ENCODE measurements around the gene TSPAN9. TPM values are rescaled to one million over a fixed set of nuclear protein-coding genes. Genes with fewer than 3 reads are reported as not detected.

Gene TSPAN9
- polyA plus RNA-seq, 2 of the 4 experiments (the other 2 are of a cell fraction), result 12.4 to 16.1 TPM

DNA sequence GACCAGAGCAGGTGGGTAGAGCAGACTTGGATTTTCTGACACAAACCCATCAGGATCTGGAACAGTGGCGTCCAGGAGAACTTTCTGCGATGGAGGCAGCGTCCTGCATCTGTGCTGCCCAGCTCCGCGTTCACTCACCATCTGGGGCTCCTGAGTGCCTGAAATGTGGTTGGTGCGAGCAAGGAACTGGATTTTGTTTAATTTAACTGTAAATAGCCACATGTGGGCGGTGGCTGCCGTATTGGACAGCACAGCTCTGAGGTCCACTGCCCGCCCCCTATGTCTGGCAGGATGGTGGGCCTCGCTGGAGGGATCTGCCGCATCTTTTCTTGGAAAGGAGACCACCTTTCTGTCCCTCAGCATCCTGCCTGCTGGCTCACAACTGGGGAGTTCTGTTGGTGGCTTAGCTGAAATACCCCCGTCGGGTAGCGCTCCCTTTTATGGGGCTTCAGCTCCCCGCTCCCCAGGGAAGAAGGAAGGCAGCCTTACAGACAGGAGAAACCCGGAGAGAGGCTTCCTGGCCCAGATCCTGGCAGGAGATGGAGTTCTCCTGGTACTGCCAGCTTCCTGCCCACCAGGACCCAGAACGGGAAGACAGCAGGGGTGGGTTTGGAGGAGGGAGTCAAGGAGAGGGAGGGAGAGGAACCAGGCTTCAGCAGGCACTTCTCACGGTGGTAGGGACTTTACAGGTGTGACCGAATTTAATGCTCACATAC is 228.9 kb downstream of the TSPAN9 start:
- 73% methylated on average over 18 of the region's 19 CpGs for WGBS (ENCODE audit: missing lambda C conversion rate)
- no peak for TF ChIP-seq KDM5A (IDR thresholded peaks at IDR 0.05)
- TF ChIP-seq NFE2L2 (conservative IDR thresholded peaks at IDR 0.05; ENCODE audit: low read length), result no peak
- TF ChIP-seq, protein P1, sequence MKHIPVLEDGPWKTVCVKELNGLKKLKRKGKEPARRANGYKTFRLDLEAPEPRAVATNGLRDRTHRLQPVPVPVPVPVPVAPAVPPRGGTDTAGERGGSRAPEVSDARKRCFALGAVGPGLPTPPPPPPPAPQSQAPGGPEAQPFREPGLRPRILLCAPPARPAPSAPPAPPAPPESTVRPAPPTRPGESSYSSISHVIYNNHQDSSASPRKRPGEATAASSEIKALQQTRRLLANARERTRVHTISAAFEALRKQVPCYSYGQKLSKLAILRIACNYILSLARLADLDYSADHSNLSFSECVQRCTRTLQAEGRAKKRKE (CRISPR knock-in tag; IDR thresholded peaks at IDR 0.05; ENCODE audit: low read depth), result no peak
- no peak for TF ChIP-seq CEBPB (IDR thresholded peaks at IDR 0.05)
- no peak for TF ChIP-seq RARB (CRISPR knock-in tag; IDR thresholded peaks at IDR 0.05)
- TF ChIP-seq, protein P2, sequence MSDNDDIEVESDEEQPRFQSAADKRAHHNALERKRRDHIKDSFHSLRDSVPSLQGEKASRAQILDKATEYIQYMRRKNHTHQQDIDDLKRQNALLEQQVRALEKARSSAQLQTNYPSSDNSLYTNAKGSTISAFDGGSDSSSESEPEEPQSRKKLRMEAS (IDR thresholded peaks at IDR 0.05), result no peak
- TF ChIP-seq MYC (IDR thresholded peaks at IDR 0.05; ENCODE audit: borderline replicate concordance, low read length), result no peak
- TF ChIP-seq NR3C1 (IDR thresholded peaks at IDR 0.05), result no peak
- Histone ChIP-seq H3K4me2 (no peak overlapping the region), H3K4me1 (0 out of 3 replicates have a peak, but pooled peaks cover 3% of the 10 kb centered on the region), H3K4me3 (no peak overlapping the region), H3K9me3 (no peaks in the 10 kb centered on the region), H3K27ac (no peak overlapping the region)
- ATAC-seq, result no peak
- no peak for DNase-seq (ENCODE audit: low read depth in 1 of 2, low spot score in 1 of 2)
- FAIRE-seq, result no peak
- ChIA-PET POLR2A (no interaction called here), CTCF (interaction anchor here (0.7 to 2.1 kb wide), 4 partner anchors 10 to 498 kb away, joined by 3 to 11 read pairs (median 4); no protein-coding TSS in a partner anchor)

DNA sequence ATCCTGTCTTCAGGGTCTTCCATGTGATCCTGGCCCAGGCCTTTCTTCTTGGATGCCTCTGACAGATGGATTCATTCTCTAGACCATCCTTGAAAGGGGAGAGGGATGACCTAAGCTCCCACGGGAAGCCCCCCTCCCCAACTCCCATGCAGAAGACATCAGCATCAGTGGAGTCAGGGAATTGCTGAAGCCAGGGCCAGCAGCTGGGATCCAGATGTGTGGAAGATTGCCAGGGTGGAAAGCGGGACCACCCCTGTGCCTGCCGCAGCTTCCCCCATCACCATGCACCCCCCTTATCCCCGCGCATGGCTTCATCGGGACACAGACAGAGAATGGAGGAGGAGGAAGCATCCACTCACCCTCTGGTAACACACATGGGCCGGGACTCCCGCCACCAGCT is 230.2 kb downstream of the TSPAN9 start:
- POLR2A ChIA-PET, result no interaction called here
- FAIRE-seq (no peak), DNase-seq (ENCODE audit: low read depth in 1 of 2, low spot score in 1 of 2) (no peak), ATAC-seq (no peak)
- Histone ChIP-seq H3K9me3 (no peaks in the 10 kb centered on the region), H3K4me2 (no peak overlapping the region), H3K4me3 (no peak overlapping the region), H3K4me1 (0 out of 3 replicates have a peak, but pooled peaks cover 3% of the 10 kb centered on the region), H3K27ac (no peak overlapping the region)
- CTCF ChIA-PET, result interaction anchor here (0.8 to 11.2 kb wide), 5 partner anchors 8 to 496 kb away, joined by 3 to 147 read pairs (median 5); no protein-coding TSS in a partner anchor
- WGBS (ENCODE audit: missing lambda C conversion rate), result 59% methylated on average over 8 of the region's 8 CpGs
- no peak for TF ChIP-seq FOXS1 (CRISPR knock-in tag; IDR thresholded peaks at IDR 0.05)
- no peak for TF ChIP-seq HEYL (CRISPR knock-in tag; IDR thresholded peaks at IDR 0.05)
- TF ChIP-seq HOXB13 (CRISPR knock-in tag; IDR thresholded peaks at IDR 0.05; ENCODE audit: low read depth), result no peak
- no peak for TF ChIP-seq FOSB (CRISPR knock-in tag; IDR thresholded peaks at IDR 0.05)
- no peak for TF ChIP-seq GATA3 (IDR thresholded peaks at IDR 0.05; ENCODE audit: borderline replicate concordance)
- no peak for TF ChIP-seq TP53 (CRISPR knock-in tag; IDR thresholded peaks at IDR 0.05)
- TF ChIP-seq RFX5 (IDR thresholded peaks at IDR 0.05), result no peak
- no peak for TF ChIP-seq NPAS2 (CRISPR knock-in tag; IDR thresholded peaks at IDR 0.05; ENCODE audit: borderline replicate concordance)

GRCh38 chr12:3308063-3308462 is 230.9 kb downstream of the TSPAN9 start:
- DNase-seq (ENCODE audit: low read depth in 1 of 2, low spot score in 1 of 2) (no peak), FAIRE-seq (no peak), ATAC-seq (no peak)
- Histone ChIP-seq H3K4me1 (0 out of 3 replicates have a peak, but pooled peaks cover 3% of the 10 kb centered on the region), H3K4me3 (no peak overlapping the region), H3K9me3 (no peaks in the 10 kb centered on the region), H3K27ac (no peak overlapping the region), H3K4me2 (no peak overlapping the region)
- POLR2A ChIA-PET, result no interaction called here
- CTCF ChIA-PET, result interaction anchor here (0.9 to 11.2 kb wide), 3 partner anchors 8 to 173 kb away, joined by 3 to 147 read pairs (median 3); no protein-coding TSS in a partner anchor
- WGBS (ENCODE audit: missing lambda C conversion rate), result 69% methylated on average over 8 of the region's 8 CpGs
- TF ChIP-seq ZFP36 (IDR thresholded peaks at IDR 0.05; ENCODE audit: borderline replicate concordance, partially characterized antibody), result peak; percentile 73
- TF ChIP-seq TP53 (CRISPR knock-in tag; IDR thresholded peaks at IDR 0.05), result no peak

GRCh38 chr12:3308609-3309008 is 231.4 kb downstream of the TSPAN9 start:
- H3K4me2 ChIP-seq, result no peak overlapping the region
- 0 out of 3 replicates have a peak, but pooled peaks cover 3% of the 10 kb centered on the region for H3K4me1 ChIP-seq
- ChIA-PET POLR2A (no interaction called here), CTCF (interaction anchor here (1.9 to 11.2 kb wide), 2 partner anchors 9 to 496 kb away, joined by 9 to 147 read pairs; no protein-coding TSS in a partner anchor)
- WGBS (ENCODE audit: missing lambda C conversion rate), result 43% methylated on average over 7 of the region's 9 CpGs
- DNase-seq (ENCODE audit: low read depth in 1 of 2, low spot score in 1 of 2), result no peak
- ATAC-seq, result no peak
- H3K4me3 ChIP-seq, result no peak overlapping the region
- TF ChIP-seq RAD21 (conservative IDR thresholded peaks at IDR 0.05 in 1 of 2, IDR thresholded peaks at IDR 0.05 in 1 of 2) (no peak), NR3C1 (IDR thresholded peaks at IDR 0.05) (no peak)
- no peak overlapping the region for H3K27ac ChIP-seq
- H3K9me3 ChIP-seq, result no peaks in the 10 kb centered on the region
- FAIRE-seq, result no peak
